Ishikawa (cell line): ENCODE measurements around the gene UST.

Experiments used
- CEBPB ChIP-seq: IDR thresholded peaks from 2 replicates; pipeline ENCODE4 v1.6.1; 2012
- CREB1 ChIP-seq: IDR thresholded peaks from 2 replicates; pipeline ENCODE4 v1.6.1; 2012; ENCODE audit warnings: low read depth
- EGR1 ChIP-seq: IDR thresholded peaks from 2 replicates; pipeline ENCODE4 v1.6.1; 2012
- EP300 ChIP-seq: IDR thresholded peaks from 2 replicates; pipeline ENCODE4 v1.6.1; 2012; ENCODE audit warnings: borderline replicate concordance
- FOXM1 ChIP-seq: IDR thresholded peaks from 2 replicates; pipeline ENCODE4 v1.6.1; 2012; ENCODE audit warnings: low read depth, borderline replicate concordance
- NFIC ChIP-seq: IDR thresholded peaks from 2 replicates; pipeline ENCODE4 v1.6.1; 2012
- RAD21 ChIP-seq: IDR thresholded peaks from 2 replicates; pipeline ENCODE4 v1.6.1; 2012; ENCODE audit warnings: low read depth
- TAF1 ChIP-seq: IDR thresholded peaks from 2 replicates; pipeline ENCODE4 v1.6.1; 2012; ENCODE audit warnings: low read depth, mild to moderate bottlenecking
- TCF12 ChIP-seq: IDR thresholded peaks from 2 replicates; pipeline ENCODE4 v1.6.1; 2012; ENCODE audit warnings: low read depth
- TEAD4 ChIP-seq: IDR thresholded peaks from 2 replicates; pipeline ENCODE4 v1.6.1; 2012
- USF1 ChIP-seq: IDR thresholded peaks from 2 replicates; pipeline ENCODE4 v1.6.1; 2012
- YY1 ChIP-seq: IDR thresholded peaks from 2 replicates; pipeline ENCODE4 v1.6.1; 2012; ENCODE audit warnings: low read depth
- ZBTB7A ChIP-seq: IDR thresholded peaks from 2 replicates; pipeline ENCODE4 v1.6.1; 2012; ENCODE audit warnings: low read depth
- TF ChIP-seq, protein P1 (sequence below): IDR thresholded peaks from 2 replicates; pipeline ENCODE4 v1.6.1; 2012
- TF ChIP-seq, protein P2 (sequence below): IDR thresholded peaks from 2 replicates; pipeline ENCODE4 v1.6.1; 2012; ENCODE audit warnings: low read depth, mild to moderate bottlenecking

Gene UST

GRCh38 chr6:148828047-148828446 lies 81.2 kb downstream of the UST start:
- TF ChIP-seq TCF12 (no peak), CREB1 (no peak), TAF1 (no peak), RAD21 (no peak)

DNA sequence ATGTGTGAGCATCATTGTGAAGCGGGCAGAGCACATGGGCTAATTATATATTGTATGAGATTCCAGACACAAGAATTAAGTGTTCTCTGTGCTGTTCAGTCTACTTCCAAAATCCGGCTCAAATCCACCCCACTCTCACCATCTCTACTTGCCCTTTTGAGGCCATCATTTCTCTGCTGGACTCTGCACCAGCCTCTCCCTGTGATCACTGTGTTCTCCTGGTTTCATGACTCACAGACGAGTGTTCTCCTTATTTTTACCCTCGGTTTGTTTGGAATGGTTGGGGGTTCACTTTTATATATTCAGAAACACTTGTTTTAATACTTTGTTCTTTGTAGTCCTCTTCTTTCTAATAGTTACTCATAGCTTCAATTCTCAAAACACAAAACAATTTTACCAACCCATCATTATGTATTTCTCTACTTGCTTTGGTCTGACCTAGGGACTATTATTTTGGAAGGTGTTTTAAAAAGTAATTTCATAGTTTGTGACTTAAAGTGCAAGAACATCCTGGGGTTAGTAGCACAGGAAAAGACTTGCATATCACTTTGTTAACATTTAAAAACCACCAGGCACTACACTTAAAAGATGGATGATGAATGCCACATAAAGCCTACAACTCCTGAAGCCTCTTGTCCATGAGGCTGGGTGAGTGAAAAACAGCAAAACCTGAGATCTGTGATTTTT lies 82.7 kb downstream of the UST start:
- TF ChIP-seq CEBPB (no peak), TAF1 (no peak), ZBTB7A (no peak), USF1 (no peak), RAD21 (no peak), CREB1 (no peak), EGR1 (no peak), YY1 (no peak), TCF12 (no peak), EP300 (no peak), NFIC (no peak), FOXM1 (no peak)
- TF ChIP-seq, protein P1, sequence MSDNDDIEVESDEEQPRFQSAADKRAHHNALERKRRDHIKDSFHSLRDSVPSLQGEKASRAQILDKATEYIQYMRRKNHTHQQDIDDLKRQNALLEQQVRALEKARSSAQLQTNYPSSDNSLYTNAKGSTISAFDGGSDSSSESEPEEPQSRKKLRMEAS = no peak
- TF ChIP-seq, protein P2, sequence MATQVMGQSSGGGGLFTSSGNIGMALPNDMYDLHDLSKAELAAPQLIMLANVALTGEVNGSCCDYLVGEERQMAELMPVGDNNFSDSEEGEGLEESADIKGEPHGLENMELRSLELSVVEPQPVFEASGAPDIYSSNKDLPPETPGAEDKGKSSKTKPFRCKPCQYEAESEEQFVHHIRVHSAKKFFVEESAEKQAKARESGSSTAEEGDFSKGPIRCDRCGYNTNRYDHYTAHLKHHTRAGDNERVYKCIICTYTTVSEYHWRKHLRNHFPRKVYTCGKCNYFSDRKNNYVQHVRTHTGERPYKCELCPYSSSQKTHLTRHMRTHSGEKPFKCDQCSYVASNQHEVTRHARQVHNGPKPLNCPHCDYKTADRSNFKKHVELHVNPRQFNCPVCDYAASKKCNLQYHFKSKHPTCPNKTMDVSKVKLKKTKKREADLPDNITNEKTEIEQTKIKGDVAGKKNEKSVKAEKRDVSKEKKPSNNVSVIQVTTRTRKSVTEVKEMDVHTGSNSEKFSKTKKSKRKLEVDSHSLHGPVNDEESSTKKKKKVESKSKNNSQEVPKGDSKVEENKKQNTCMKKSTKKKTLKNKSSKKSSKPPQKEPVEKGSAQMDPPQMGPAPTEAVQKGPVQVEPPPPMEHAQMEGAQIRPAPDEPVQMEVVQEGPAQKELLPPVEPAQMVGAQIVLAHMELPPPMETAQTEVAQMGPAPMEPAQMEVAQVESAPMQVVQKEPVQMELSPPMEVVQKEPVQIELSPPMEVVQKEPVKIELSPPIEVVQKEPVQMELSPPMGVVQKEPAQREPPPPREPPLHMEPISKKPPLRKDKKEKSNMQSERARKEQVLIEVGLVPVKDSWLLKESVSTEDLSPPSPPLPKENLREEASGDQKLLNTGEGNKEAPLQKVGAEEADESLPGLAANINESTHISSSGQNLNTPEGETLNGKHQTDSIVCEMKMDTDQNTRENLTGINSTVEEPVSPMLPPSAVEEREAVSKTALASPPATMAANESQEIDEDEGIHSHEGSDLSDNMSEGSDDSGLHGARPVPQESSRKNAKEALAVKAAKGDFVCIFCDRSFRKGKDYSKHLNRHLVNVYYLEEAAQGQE = no peak

- TF ChIP-seq, protein P2 = no peak
- TF ChIP-seq, protein P1 = no peak
- no peak for TF ChIP-seq TAF1
- TF ChIP-seq FOXM1 = no peak
- TF ChIP-seq RAD21 = no peak
- no peak for TF ChIP-seq TCF12
- TF ChIP-seq ZBTB7A = no peak
- no peak for TF ChIP-seq CEBPB
- TF ChIP-seq EP300 = no peak
Measured at GRCh38 chr6:148830614-148831013, 83.8 kb downstream of the UST start.

GRCh38 chr6:148831064-148831463 lies 84.2 kb downstream of the UST start:
- TF ChIP-seq CREB1 = no peak
- TF ChIP-seq EGR1 = no peak
- no peak for TF ChIP-seq RAD21
- TF ChIP-seq EP300 = no peak
- TF ChIP-seq TEAD4 = no peak
- TF ChIP-seq CEBPB = no peak
- TF ChIP-seq YY1 = no peak
- no peak for TF ChIP-seq NFIC
- TF ChIP-seq TCF12 = no peak
- TF ChIP-seq ZBTB7A = no peak
- TF ChIP-seq, protein P1 = no peak
- no peak for TF ChIP-seq USF1
- no peak for TF ChIP-seq FOXM1
- TF ChIP-seq TAF1 = no peak
- TF ChIP-seq, protein P2 = no peak
